Measurements from ENCODE around the gene RMND5B. TPM values are rescaled to one million over a fixed set of nuclear protein-coding genes. Genes with fewer than 3 reads are reported as not detected.

Gene RMND5B
- total RNA-seq, 6 experiments from 2014 or later = 18.2 to 23.3 (median 21.9) TPM

DNA sequence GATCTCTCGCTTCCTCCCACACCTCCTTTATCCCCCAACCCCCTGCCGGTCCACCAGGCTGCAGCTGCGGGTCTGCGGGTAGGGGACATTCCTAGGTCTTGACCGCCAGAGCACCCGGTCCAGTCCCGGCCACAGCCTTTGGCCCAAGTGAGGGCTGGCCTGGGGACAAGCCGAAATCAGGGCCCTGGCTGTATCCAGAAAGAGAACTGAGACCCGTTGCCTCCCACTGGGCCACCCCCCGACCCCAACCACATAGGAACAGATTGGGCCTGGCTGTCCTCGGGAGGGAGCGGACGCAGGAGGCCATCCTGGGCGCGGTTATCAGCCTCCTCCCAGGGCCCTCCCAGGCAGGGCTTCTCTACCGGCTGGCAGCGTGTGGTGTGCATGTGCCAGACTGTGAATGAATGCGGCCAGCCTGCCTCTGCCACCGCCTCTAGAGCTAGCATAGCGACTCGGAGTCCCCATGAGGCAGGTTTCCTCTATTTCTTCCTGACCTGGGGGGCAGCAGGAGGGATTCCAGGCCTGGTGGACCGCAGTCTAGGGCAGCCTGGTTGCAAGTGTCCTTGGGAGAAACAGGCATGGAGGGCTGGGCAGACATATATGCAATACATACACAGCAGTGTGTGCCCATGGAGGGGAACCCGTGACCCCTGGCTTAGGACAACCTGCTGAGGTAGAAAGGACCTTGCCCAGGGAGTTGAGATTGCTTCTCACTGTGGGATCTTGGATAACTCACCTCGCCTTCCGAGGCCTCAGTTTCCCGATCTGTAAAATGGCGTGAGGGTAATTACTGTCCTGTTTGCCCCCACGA lies 16.3 kb upstream of the RMND5B start:
- H3K27me3 Mint-ChIP-seq (ENCODE audit: insufficient read depth) = peaks cover 30% of the 10 kb centered on the region

DNA sequence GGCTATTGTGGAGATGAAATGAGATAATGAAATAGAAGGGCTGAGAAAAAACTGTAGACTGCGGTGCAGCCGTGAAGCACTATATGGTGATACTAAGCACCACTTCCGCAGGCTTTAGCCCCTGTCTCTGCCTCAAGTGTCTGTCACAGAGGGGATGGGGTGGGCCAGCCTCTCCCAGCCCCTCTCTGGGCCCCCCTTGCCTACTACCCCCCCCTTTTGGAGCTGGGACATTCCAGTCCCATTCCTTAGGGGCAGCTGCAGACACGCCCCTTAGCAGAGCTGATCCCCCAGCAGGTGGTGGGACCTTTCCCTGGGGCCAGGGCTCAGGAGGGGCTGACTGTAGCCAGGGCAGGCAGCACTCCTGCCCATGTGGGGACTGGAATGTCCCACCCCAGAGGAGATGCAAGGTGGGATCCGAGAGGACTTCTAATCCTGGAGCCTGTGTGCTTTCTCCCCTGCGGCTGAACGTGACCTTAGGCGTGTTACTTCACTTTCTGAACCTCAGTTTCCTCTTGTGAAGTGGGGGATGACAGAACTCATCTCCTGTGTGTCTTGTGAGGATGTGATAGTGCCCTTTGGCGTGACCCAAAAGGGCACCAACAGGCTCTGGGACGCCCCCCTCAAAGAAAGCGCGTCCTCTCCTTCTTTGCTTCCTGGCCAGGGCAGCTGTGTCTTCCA lies 15.5 kb upstream of the RMND5B start:
- Mint-ChIP-seq H3K4me3 (no peak overlapping the region), H3K36me3 (ENCODE audit: low read depth) (no peaks in the 10 kb centered on the region; the same call in 1 of the 2 replicates), H3K4me1 (ENCODE audit: low read depth) (no peaks in the 10 kb centered on the region), H3K9me3 (peaks cover 5% of the 10 kb centered on the region; the same call in 1 of the 2 replicates), H3K27ac (no peak overlapping the region), H3K27me3 (ENCODE audit: insufficient read depth) (peaks cover 30% of the 10 kb centered on the region)
- DNase-seq = no peak
- TF ChIP-seq, protein P1, sequence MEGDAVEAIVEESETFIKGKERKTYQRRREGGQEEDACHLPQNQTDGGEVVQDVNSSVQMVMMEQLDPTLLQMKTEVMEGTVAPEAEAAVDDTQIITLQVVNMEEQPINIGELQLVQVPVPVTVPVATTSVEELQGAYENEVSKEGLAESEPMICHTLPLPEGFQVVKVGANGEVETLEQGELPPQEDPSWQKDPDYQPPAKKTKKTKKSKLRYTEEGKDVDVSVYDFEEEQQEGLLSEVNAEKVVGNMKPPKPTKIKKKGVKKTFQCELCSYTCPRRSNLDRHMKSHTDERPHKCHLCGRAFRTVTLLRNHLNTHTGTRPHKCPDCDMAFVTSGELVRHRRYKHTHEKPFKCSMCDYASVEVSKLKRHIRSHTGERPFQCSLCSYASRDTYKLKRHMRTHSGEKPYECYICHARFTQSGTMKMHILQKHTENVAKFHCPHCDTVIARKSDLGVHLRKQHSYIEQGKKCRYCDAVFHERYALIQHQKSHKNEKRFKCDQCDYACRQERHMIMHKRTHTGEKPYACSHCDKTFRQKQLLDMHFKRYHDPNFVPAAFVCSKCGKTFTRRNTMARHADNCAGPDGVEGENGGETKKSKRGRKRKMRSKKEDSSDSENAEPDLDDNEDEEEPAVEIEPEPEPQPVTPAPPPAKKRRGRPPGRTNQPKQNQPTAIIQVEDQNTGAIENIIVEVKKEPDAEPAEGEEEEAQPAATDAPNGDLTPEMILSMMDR (IDR thresholded peaks at IDR 0.05) = no peak

More for the DNA sequence above, 16.3 kb upstream of the RMND5B start:
- Mint-ChIP-seq H3K36me3 (ENCODE audit: low read depth) (no peaks in the 10 kb centered on the region; the same call in 1 of the 2 replicates), H3K27ac (no peak overlapping the region), H3K9me3 (peaks cover 5% of the 10 kb centered on the region; the same call in 1 of the 2 replicates), H3K4me1 (ENCODE audit: low read depth) (no peaks in the 10 kb centered on the region), H3K4me3 (0 out of 2 replicates have a peak overlapping the region, but pooled peaks have one; percentile 26)
- TF ChIP-seq, protein P1 (IDR thresholded peaks at IDR 0.05) = no peak
- no peak for DNase-seq

DNA sequence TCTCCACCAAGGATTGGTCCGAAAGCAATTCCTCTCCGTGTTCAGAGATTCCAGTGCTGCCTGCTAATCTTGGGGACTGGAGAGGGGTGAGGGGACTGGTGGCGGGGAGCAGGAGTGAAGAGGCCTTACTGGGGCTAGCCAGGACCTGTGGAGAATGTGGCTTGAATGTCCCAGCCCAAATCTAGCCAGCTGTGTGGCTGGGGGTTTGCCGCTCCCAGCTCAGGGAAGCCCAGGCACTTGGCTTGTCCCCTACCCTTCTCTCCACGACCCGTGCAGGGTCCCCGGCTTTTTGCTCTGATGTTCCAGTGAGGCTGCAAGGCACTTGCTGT lies 15.0 kb upstream of the RMND5B start:
- DNase-seq = no peak
- no peak overlapping the region for H3K27ac Mint-ChIP-seq
- TF ChIP-seq, protein P1 (IDR thresholded peaks at IDR 0.05) = no peak
- H3K27me3 Mint-ChIP-seq (ENCODE audit: insufficient read depth) = peaks cover 26% of the 10 kb centered on the region
- no peaks in the 10 kb centered on the region for H3K4me1 Mint-ChIP-seq (ENCODE audit: low read depth)
- H3K36me3 Mint-ChIP-seq (ENCODE audit: low read depth) = no peaks in the 10 kb centered on the region; the same call in 1 of the 2 replicates
- H3K9me3 Mint-ChIP-seq = peaks cover 5% of the 10 kb centered on the region; the same call in 1 of the 2 replicates
- H3K4me3 Mint-ChIP-seq = no peak overlapping the region

DNA sequence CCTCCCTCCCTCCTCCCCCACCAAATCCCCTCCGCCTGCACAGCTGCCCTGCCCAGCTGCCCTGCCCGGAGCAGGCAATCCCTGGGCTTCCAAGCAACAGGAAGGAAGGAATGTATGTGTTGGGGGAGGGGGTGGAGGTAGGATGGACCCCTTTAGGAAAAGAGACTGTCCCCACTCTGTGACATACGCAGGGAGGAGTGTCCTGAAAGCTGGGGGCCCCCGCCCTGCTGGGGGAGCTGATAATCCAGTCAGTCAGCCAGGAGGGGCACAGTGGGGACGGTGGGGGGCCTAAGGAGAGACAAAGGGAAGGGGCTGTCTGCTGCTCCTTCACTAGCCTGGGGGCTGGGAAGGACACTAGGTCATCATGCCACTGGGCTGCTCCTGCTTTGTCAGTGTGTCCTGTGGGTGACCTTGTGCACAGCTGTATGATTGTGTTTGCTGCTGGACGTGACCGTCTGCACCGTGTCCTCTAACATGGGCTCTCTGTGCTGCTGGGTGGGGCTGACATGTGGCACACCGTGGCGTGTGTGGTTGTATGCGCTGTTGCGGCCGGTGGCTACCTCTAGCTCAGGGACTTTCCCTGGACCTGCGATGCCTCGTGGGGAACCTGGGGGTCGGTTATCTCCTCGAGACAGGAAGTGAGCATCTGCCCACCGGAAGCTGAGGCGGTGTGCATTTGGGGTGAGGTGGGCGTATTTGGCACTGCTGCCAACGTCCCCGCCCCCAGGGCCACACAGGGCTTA lies 14.5 kb upstream of the RMND5B start:
- Mint-ChIP-seq H3K27ac (no peak overlapping the region), H3K27me3 (ENCODE audit: insufficient read depth) (peaks cover 28% of the 10 kb centered on the region), H3K4me3 (no peak overlapping the region), H3K36me3 (ENCODE audit: low read depth) (no peaks in the 10 kb centered on the region; the same call in 1 of the 2 replicates), H3K9me3 (peaks cover 5% of the 10 kb centered on the region; the same call in 1 of the 2 replicates), H3K4me1 (ENCODE audit: low read depth) (no peaks in the 10 kb centered on the region)
- DNase-seq = no peak
- TF ChIP-seq, protein P1 (IDR thresholded peaks at IDR 0.05) = no peak

GRCh38 chr5:178117923-178118701 lies 12.7 kb upstream of the RMND5B start:
- no peak for DNase-seq
- H3K9me3 Mint-ChIP-seq = no peaks in the 10 kb centered on the region
- no peak overlapping the region for H3K27ac Mint-ChIP-seq
- H3K4me3 Mint-ChIP-seq = no peak overlapping the region
- peaks cover 23% of the 10 kb centered on the region for H3K27me3 Mint-ChIP-seq (ENCODE audit: insufficient read depth)
- TF ChIP-seq, protein P1 (IDR thresholded peaks at IDR 0.05) = no peak
- no peaks in the 10 kb centered on the region for H3K36me3 Mint-ChIP-seq (ENCODE audit: low read depth)
- no peaks in the 10 kb centered on the region for H3K4me1 Mint-ChIP-seq (ENCODE audit: low read depth)

Data from HFFc6 (cell line).